Testis (tissue), 3 donors: Measurements from ENCODE around the gene ALG14. TPM values are rescaled to one million over a fixed set of nuclear protein-coding genes. Genes with fewer than 3 reads are reported as not detected.
"Not testable (repeated sequence)": the region's sequence is repeated elsewhere in the genome, so short reads cannot be mapped to it uniquely, and the experiment has no call there.

Experiments used
- DNase-seq: peaks from one replicate; pipeline ENCODE4 v3.0.0-alpha.2; 2019
- H3K27ac ChIP-seq, 2 donors: fragments of 200-600 bp; sonication (generic); one replicate each; pipeline ENCODE4 v1.5.1; 2019
- H3K27me3 ChIP-seq: fragments of 200-600 bp; sonication (generic); one replicate; pipeline ENCODE4 v1.5.1; 2019
- H3K36me3 ChIP-seq: fragments of 200-600 bp; sonication (generic); one replicate; pipeline ENCODE4 v1.5.1; 2017; ENCODE audit warnings: low read depth; ENCODE audit errors: missing control alignments
- H3K4me1 ChIP-seq: fragments of 200-600 bp; sonication (generic); one replicate; pipeline ENCODE4 v1.5.1; 2019
- H3K4me3 ChIP-seq, 2 donors: fragments of 200-600 bp; sonication (generic); one replicate each; pipeline ENCODE4 v1.5.1; 2017 to 2019
- H3K9me3 ChIP-seq: fragments of 200-600 bp; sonication (generic); one replicate; pipeline ENCODE4 v1.5.1; 2017
- CTCF ChIP-seq, 3 experiments: fragments of 450-650 bp in 2 of 3; fragments of 200-600 bp in 1 of 3; sonication (generic) in 1 of 3; IDR thresholded peaks; one replicate each; pipeline ENCODE4 v1.5.1; 2016 to 2019; ENCODE audit warnings: antibody characterized with exemption in 3 of 3, mild to moderate bottlenecking in 2 of 3, moderate library complexity in 1 of 3
- POLR2A ChIP-seq: fragments of 450-650 bp; IDR thresholded peaks from one replicate; pipeline ENCODE4 v1.6.1; 2017; ENCODE audit warnings: antibody characterized with exemption, mild to moderate bottlenecking, moderate library complexity
- WGBS, 2 donors: methylation state at CpG; one replicate each; pipeline ENCODE4 v1.1.5; 2018; 5-methylcytosine and 5-hydroxymethylcytosine counted together
- intact Hi-C: fragments of 100-400 bp; cut with DNase I; formaldehyde crosslinking; loops from one replicate; pipeline ENCODE4 v1.15.1; 2023; ENCODE audit warnings: low total_unique reads
- polyA plus RNA-seq: library from polyadenylated mRNA; stranded (reverse); fragments of 350-450 nt; fragmentation: Illumina TruSeq; extraction: RNeasy Lipid Tissue Mini Kit (QIAGEN cat#74804); gene quantifications from one replicate; pipeline ENCODE4 v1.2.3, GENCODE V29; 2014; ENCODE audit warnings: low read depth, low replicate concordance; ENCODE audit not compliant: insufficient read depth
- total RNA-seq, 2 donors: library from RNA; depleted of rRNA; stranded (reverse); fragments of >200 nt; gene quantifications; one replicate each; pipeline ENCODE4 v1.2.3, GENCODE V29; 2016

ALG14 gene
- total and polyA plus RNA-seq, 3 donors from 2014 or later: 3.3 to 24.1 (median 5.3) TPM

- Histone ChIP-seq H3K4me1 (no peaks in the 10 kb centered on the region), H3K9me3 (no peaks in the 10 kb centered on the region), H3K27ac (no peak overlapping the region), H3K4me3 (no peak overlapping the region), H3K27me3 (no peaks in the 10 kb centered on the region), H3K36me3 (no peaks in the 10 kb centered on the region)
- 82 to 87% methylated on average over 6 of the region's 6 CpGs for WGBS, 2 donors
- intact Hi-C loops: no loop called here
- TF ChIP-seq CTCF (IDR thresholded peaks at IDR 0.05) (no peak), POLR2A (no peak)
- no peak for DNase-seq
Measured at GRCh38 chr1:95096218-95096841, 23.6 kb upstream of the ALG14 start.

GRCh38 chr1:95095833-95096217 is 23.1 kb upstream of the ALG14 start:
- Histone ChIP-seq H3K4me1 (no peaks in the 10 kb centered on the region), H3K27ac (no peak overlapping the region), H3K9me3 (no peaks in the 10 kb centered on the region), H3K36me3 (no peaks in the 10 kb centered on the region), H3K27me3 (no peaks in the 10 kb centered on the region), H3K4me3 (no peak overlapping the region)
- no peak for DNase-seq
- TF ChIP-seq CTCF (IDR thresholded peaks at IDR 0.05) (no peak), POLR2A (no peak)
- intact Hi-C loops: no loop called here
- WGBS, 2 donors: 90% methylated on average over 2 of the region's 2 CpGs

GRCh38 chr1:95094923-95095322 is 22.2 kb upstream of the ALG14 start:
- no peaks in the 10 kb centered on the region for H3K36me3 ChIP-seq
- no peaks in the 10 kb centered on the region for H3K27me3 ChIP-seq
- intact Hi-C loops: no loop called here
- TF ChIP-seq CTCF (IDR thresholded peaks at IDR 0.05) (no peak), POLR2A (no peak)
- no peak overlapping the region for H3K4me3 ChIP-seq
- no peaks in the 10 kb centered on the region for H3K9me3 ChIP-seq
- no peaks in the 10 kb centered on the region for H3K4me1 ChIP-seq
- no peak overlapping the region for H3K27ac ChIP-seq
- WGBS, 2 donors: 32 to 51% methylated on average over 2 of the region's 2 CpGs
- DNase-seq: no peak

- H3K27ac ChIP-seq: no peak overlapping the region
- DNase-seq: no peak
- H3K36me3 ChIP-seq: no peaks in the 10 kb centered on the region
- 26 to 65% methylated on average over 1 of the region's 1 CpG for WGBS, 2 donors
- TF ChIP-seq POLR2A (no peak), CTCF (IDR thresholded peaks at IDR 0.05) (no peak)
- H3K27me3 ChIP-seq: no peaks in the 10 kb centered on the region
- no peaks in the 10 kb centered on the region for H3K9me3 ChIP-seq
- no peaks in the 10 kb centered on the region for H3K4me1 ChIP-seq
- intact Hi-C loops: no loop called here
- no peak overlapping the region for H3K4me3 ChIP-seq
Measured at GRCh38 chr1:95093296-95093695, 20.5 kb upstream of the ALG14 start.

- H3K36me3 ChIP-seq, H3K4me1 ChIP-seq, intact Hi-C loops, H3K4me3 ChIP-seq, H3K9me3 ChIP-seq, DNase-seq, H3K27ac ChIP-seq, H3K27me3 ChIP-seq: not testable (repeated sequence)
Measured at GRCh38 chr1:95092891-95093290, 20.1 kb upstream of the ALG14 start.

GRCh38 chr1:95091290-95091689 is 18.5 kb upstream of the ALG14 start:
- H3K27ac ChIP-seq, H3K36me3 ChIP-seq, H3K27me3 ChIP-seq, H3K9me3 ChIP-seq, intact Hi-C loops, DNase-seq, H3K4me1 ChIP-seq: not testable (repeated sequence)
- WGBS, 2 donors: 33 to 86% methylated on average over 1 to 24 of the region's 28 CpGs
- H3K4me3 ChIP-seq: peak overlapping the region in 1 of 2 donors; percentile 20
